ENCODE measurements around the gene SMIM23.

Gene SMIM23

GRCh38 chr5:171785517-171785916 is at the start of gene SMIM23:
TSS of gene SMIM23 (plus strand) at chr5:171785817. CDS start at chr5:171785872, 55 bp downstream.
- DNase-seq, result no peak

GRCh38 chr5:171736976-171737891 is 48.4 kb upstream of the SMIM23 start:
- no peak for DNase-seq

GRCh38 chr5:171738501-171738900 is 47.1 kb upstream of the SMIM23 start:
- no peak for DNase-seq

DNA sequence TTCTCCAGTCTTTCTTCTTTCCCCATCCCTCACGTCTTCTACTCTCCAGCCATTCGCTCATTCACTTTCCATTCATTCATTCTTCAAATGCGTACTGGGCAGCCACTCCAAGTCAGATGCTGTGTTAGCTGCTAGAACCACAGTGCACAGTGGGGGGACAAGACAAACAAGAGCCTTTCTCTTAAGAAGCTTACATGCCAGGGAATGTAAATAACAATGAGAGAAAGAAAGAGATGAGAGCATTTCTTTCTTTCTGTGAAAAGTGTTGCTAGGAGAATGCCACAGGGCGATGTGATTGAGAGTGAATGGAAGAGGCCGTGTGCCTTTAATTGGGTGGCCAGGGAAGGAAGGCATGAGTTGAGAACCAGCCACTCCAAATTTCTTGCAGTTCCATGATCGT is 46.3 kb upstream of the SMIM23 start:
- no peak for DNase-seq

GRCh38 chr5:171743436-171744076 is 42.1 kb upstream of the SMIM23 start:
- no peak for DNase-seq

DNA sequence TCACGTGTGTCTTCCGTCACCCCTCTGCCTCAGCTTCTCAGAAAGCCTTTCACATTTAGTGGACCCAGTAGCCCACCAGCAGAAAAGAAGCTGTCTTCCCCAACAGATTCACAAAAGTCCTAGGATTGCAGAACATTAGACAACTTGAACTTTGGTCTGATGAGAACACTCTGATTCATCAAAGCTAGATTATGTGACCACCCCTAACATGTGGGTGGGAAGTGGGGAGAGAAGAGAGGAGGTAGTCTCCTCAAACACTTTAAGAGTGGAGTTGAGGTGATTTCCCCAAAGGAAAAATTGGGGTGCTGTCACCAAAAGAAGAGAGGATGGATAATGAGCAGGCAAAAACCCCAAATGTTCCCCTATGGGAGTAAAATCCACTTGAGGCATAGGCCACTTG is 41.4 kb upstream of the SMIM23 start:
- no peak for DNase-seq

GRCh38 chr5:171744882-171745281 is 40.7 kb upstream of the SMIM23 start:
- DNase-seq, result no peak

- no peak for DNase-seq
Observed at GRCh38 chr5:171745602-171746001, 40.0 kb upstream of the SMIM23 start.

- no peak for DNase-seq
Observed at GRCh38 chr5:171747061-171747859, 38.4 kb upstream of the SMIM23 start.

DNA sequence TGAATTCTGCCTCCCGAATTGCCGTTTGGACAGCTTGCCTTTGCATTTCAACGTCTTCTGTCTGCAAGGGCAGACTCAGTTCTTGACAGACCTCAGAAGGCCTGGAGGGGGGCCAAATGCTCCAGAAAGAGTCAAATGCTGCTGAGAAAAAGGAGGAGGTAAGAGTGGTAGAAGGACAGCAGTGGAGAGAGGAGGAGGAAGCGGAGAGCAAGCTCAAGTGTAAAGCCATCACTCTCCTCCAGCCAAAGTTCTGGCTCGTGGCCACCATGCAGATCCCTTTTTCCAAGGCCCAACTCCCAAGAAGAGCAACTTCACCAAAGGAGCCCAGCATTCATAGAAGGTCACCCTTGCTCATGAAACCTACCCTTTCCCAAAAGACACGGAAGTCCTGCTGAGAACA is 36.9 kb upstream of the SMIM23 start:
- no peak for DNase-seq

- no peak for DNase-seq
Observed at GRCh38 chr5:171749365-171749764, 36.3 kb upstream of the SMIM23 start.

DNA sequence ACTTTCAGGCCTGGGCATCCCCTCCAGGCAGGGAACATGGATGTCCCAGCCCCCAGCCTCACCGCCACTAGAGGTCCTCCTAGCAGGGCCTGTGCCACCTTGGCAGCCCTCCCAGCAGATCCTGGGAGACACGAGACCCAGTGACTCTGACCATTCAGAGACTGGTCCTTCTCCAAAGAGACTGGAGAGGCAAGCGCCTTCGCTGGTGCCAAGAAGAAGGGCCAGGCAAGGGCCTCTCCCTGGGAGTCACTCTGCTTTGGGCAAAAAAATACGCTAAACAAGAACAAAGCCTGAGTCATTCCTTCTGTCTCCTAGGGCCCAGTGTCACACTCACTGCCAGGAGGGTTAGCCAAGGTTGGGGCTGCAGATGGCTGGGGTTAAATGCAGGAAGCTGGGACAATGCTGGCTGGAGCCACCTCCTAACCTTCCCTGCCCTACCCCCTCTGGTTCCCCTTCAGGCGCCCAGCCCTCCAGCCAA is 35.3 kb upstream of the SMIM23 start:
- no peak for DNase-seq

- no peak for DNase-seq
Observed at GRCh38 chr5:171755354-171755821, 30.2 kb upstream of the SMIM23 start.

DNA sequence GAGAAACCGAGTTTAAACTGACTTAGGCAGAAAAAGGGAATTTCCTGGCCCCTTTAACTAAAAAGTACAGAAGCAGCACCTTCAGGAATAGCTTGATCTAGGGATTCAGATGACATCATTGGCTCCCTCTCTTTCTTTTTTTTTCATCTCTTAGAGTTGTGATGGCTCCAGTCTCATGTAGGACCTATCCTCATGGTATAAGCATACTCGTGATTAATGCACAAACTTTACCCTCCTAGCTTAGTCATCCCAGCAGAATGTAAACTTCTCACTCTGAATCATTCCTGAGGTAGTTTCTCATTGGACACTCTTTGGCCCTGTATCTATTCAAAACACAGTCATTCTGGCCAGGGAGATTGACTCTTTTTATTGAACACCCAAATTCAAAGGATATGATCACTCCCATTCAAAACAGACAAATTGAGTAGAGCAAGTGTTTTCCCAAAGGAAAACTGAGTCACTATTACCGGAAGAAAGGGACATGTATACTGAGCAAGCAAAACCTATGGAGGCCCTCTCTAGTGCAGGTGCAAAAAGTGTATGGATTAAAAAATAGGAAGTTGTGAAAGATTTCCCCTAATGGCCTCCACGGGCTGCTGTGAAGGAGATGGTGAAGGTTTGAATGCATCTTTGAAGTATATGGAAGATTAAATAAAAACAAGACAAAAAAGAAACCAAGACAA is 27.6 kb upstream of the SMIM23 start:
- DNase-seq, result no peak

GRCh38 chr5:171759777-171760176 is 25.8 kb upstream of the SMIM23 start:
- DNase-seq, result no peak

DNA sequence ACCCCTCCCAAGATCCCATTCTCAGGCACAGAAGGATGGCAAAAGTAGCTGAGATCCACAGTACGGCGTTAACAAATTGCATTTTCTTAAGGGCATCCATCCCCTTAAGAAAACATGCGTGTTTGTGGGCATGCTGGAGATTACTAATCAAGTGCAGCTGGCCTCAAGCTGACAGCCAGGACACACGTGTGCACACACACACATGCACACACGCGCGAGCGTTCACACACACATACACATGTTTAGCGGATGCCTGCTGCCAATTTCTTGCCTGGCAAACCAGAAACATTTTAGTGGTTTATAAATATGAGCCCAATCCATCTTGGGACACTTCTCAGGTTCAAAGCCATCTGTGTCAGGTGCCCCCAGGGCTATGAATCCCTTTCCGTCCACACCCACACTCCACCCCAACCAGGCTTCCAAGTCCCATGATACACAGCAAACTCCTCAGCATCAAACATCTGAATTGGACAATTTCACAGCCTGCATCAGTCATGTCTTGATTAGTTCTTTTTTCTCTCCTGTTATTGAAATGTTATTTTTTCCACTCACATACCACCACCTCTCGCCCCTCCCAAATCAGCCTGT is 23.5 kb upstream of the SMIM23 start:
- DNase-seq, result no peak

DNA sequence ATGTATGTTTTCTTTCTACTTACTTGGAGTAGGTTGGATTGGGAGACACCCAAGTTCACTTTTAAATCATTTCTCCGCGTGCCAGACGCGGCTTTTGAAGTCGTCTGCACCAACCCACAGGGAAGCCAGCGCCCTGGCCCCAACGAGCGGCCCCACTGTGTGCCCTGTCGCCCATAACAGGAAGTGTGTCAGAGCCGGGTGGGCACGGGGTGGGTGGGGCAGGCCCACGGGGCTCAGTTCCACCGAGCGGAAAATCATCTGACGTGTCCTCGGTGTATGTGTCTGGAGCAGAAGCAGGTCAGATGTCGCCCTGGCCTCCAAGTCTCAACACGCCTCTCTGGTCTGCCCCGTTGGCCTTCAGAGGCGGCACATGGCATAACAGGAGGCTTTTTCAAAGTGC is 22.7 kb upstream of the SMIM23 start:
- no peak for DNase-seq

GRCh38 chr5:171764265-171764664 is 21.4 kb upstream of the SMIM23 start:
- no peak for DNase-seq

- no peak for DNase-seq
Observed at GRCh38 chr5:171766875-171767274, 18.7 kb upstream of the SMIM23 start.

DNA sequence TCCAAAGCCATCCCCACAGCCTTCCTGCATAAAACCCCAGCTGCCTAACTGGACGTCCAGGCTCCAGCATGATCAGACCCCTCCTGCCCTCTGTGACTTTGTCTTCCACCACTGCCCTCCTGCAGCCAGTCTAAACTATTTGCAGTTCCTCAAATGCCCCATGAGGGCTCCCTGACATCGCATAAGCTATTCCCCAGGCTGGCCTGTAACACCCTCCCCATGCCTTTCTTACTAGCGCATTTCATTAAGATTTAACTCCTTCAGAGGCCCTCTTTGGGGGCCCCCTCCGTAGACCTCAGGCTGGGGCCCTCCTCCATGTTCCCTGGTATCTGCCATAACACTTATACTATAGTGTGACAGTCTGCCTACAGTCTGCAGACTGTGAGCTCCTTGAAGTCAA is 15.5 kb upstream of the SMIM23 start:
- no peak for DNase-seq

DNA sequence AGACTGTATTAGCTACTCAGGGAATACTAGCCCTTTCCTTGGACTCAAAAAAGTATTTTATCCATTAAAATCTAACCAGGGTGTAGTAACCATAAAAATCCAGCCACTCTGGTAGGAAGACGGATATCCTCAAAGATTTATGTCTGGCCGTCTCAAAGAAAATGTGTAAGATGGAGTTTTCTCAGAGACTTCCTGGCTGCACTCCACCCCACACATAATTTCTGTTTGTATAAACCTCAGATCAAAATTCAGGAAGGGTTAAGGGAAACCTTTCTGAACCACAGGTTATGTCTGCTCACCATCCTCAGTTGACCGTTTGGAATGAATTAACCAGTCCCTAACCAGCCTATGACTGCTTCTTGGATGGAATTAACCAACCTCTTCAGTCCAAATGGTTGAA is 13.8 kb upstream of the SMIM23 start:
- no peak for DNase-seq

DNA sequence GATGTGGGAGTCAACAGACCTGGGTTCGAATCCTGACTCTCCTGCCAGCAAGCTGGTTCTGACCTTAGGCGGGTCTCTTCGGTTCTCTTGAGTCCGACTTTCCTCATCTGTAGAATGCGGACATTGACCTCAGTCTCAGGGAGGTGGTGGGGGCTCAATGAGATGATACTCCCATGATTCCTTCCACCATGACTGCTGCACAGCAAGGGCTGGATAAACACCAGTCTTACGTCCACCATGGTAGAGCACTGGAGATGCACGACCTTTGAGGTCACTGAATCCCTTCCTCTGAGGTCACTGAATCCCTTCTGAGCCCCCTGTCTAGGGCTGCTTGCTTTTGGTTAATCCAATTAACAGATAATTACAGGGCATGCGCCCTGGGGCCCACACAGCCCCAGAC is 12.5 kb upstream of the SMIM23 start:
- no peak for DNase-seq
